GM12878 (cell line): ENCODE measurements around the gene RHCE. TPM values are rescaled to one million over a fixed set of nuclear protein-coding genes. Genes with fewer than 3 reads are reported as not detected.

ENCODE experiments used
- ATAC-seq: fragments of 200-7000 bp; cut with Tn5 transposase; 3 replicates; pipeline ENCODE4 v1.9.1; 2020; ENCODE audit warnings: mild to moderate bottlenecking, moderate library complexity
- BruUV-seq: library from RNA; stranded (reverse); fragments of 400-500 nt; replicated peaks from 2 replicates; lab custom pipeline; 2021; lab: Mats Ljungman, UMichigan
- CTCF ChIA-PET: fragments of 300-600 bp; sonication (Branson Sonifier 250); formaldehyde crosslinking; extraction: SDS; loops from one replicate; lab custom pipeline; 2021; ENCODE audit warnings: inconsistent platforms; lab: Yijun Ruan, JAX
- POLR2A ChIA-PET: fragments of 350-600 bp; formaldehyde crosslinking; extraction: SDS; loops from one replicate; lab custom pipeline; 2021; ENCODE audit warnings: inconsistent platforms; lab: Charles Lee
- RAD21 ChIA-PET: fragments of 300-600 bp; sonication (Branson Sonifier 250); formaldehyde crosslinking; loops from one replicate; lab custom pipeline; 2023; ENCODE audit warnings: antibody characterized with exemption; ENCODE audit not compliant: unreplicated experiment; lab: Charles Lee
- SMC1A ChIA-PET: fragments of 300-600 bp; sonication (Branson Sonifier 250); formaldehyde crosslinking; loops from one replicate; lab custom pipeline; 2023; ENCODE audit not compliant: unreplicated experiment, uncharacterized antibody; lab: Charles Lee
- DNase-seq: peaks from one replicate; pipeline ENCODE4 v3.0.0-alpha.2; 2011; ENCODE audit warnings: low read depth, low spot score
- FAIRE-seq: peaks from 3 replicates; lab custom pipeline; 2011; peaks lifted over from hg19 to GRCh38; lab: Jason Lieb, UNC
- H2AFZ ChIP-seq: 2 replicates; pipeline ENCODE4 v1.6.0; 2011; ENCODE audit warnings: low read depth, low read length, control low read depth; ENCODE audit not compliant: control insufficient read depth
- H3K27ac ChIP-seq: 2 replicates; pipeline ENCODE4 v1.5.1; 2011; ENCODE audit warnings: control low read depth; ENCODE audit not compliant: control insufficient read depth, insufficient read depth
- H3K27me3 ChIP-seq, 2 experiments: replicated peaks in 1 of 2; 2 replicates each; pipeline versions ENCODE4 v1.6.0 to v1.6.1; 2011; ENCODE audit warnings: low read length in 1 of 2; ENCODE audit not compliant: control insufficient read depth in 2 of 2, insufficient read depth in 2 of 2
- H3K36me3 ChIP-seq, 2 experiments: 2 replicates each; pipeline ENCODE4 v1.5.1; 2011; ENCODE audit warnings: low read length in 1 of 2; ENCODE audit not compliant: control insufficient read depth in 2 of 2, insufficient read depth in 2 of 2
- H3K4me1 ChIP-seq: 2 replicates; pipeline ENCODE4 v1.6.1; 2011; ENCODE audit warnings: mild to moderate bottlenecking, low read length, moderate library complexity, mixed read lengths; ENCODE audit not compliant: control insufficient read depth, insufficient read depth
- H3K4me2 ChIP-seq: 2 replicates; pipeline ENCODE4 v1.6.0; 2011; ENCODE audit warnings: control low read depth; ENCODE audit not compliant: control insufficient read depth, insufficient read depth
- H3K4me3 ChIP-seq: fragments of 200-600 bp; sonication (generic); 2 replicates; pipeline ENCODE4 v1.5.1; 2016
- H3K79me2 ChIP-seq: 2 replicates; pipeline ENCODE4 v1.6.0; 2011; ENCODE audit warnings: low read length; ENCODE audit not compliant: control insufficient read depth, insufficient read depth
- H3K9ac ChIP-seq: 2 replicates; pipeline ENCODE4 v1.8.0; 2011; ENCODE audit warnings: low read length, control low read depth, mixed read lengths; ENCODE audit not compliant: control insufficient read depth, insufficient read depth
- H3K9me3 ChIP-seq: replicated peaks from 3 replicates; pipeline ENCODE4 v1.5.1; 2011; ENCODE audit warnings: mild to moderate bottlenecking, low read length; ENCODE audit not compliant: control insufficient read depth, insufficient read depth
- H4K20me1 ChIP-seq: 2 replicates; pipeline ENCODE4 v1.6.0; 2011; ENCODE audit not compliant: control insufficient read depth, insufficient read depth
- BHLHE40 ChIP-seq, 2 experiments: fragments of 450-650 bp in 1 of 2; IDR thresholded peaks; 2 replicates each; pipeline ENCODE4 v1.6.1; 2011 to 2017; ENCODE audit warnings: low read depth in 2 of 2, borderline replicate concordance in 1 of 2, improper control_type of control experiment in 1 of 2, low read length in 1 of 2, mild to moderate bottlenecking in 1 of 2
- BRCA1 ChIP-seq: IDR thresholded peaks from 2 replicates; pipeline ENCODE4 v1.6.1; 2011; ENCODE audit warnings: low read depth, low read length, improper control_type of control experiment
- CHD2 ChIP-seq: IDR thresholded peaks from 2 replicates; pipeline ENCODE4 v1.6.1; 2011; ENCODE audit warnings: low read depth, low read length, improper control_type of control experiment, borderline replicate concordance
- CREB1 ChIP-seq: IDR thresholded peaks from 2 replicates; pipeline ENCODE4 v1.6.1; 2012; ENCODE audit warnings: low read depth, mild to moderate bottlenecking, inconsistent platforms
- IRF3 ChIP-seq: fragments of 450-650 bp; IDR thresholded peaks from 2 replicates; pipeline ENCODE4 v1.6.1; 2014; ENCODE audit warnings: mild to moderate bottlenecking
- JUND ChIP-seq: IDR thresholded peaks from 2 replicates; pipeline ENCODE4 v1.6.1; 2012; ENCODE audit warnings: low read depth, mild to moderate bottlenecking, low read length, improper control_type of control experiment, moderate library complexity
- MYC ChIP-seq: IDR thresholded peaks from 2 replicates; pipeline ENCODE4 v1.6.1; 2011; ENCODE audit warnings: mild to moderate bottlenecking, low read length, moderate library complexity, inconsistent platforms; ENCODE audit not compliant: insufficient read depth, insufficient replicate concordance, insufficient read length, severe bottlenecking
- SIX5 ChIP-seq: IDR thresholded peaks from 2 replicates; pipeline ENCODE4 v1.6.1; 2011; ENCODE audit warnings: mild to moderate bottlenecking, low read depth, low read length, moderate library complexity; ENCODE audit not compliant: severe bottlenecking
- SMAD5 ChIP-seq: IDR thresholded peaks from 2 replicates; pipeline ENCODE4 v1.6.1; 2016; ENCODE audit warnings: antibody characterized with exemption, low read depth
- SMARCA5 ChIP-seq: fragments of 450-650 bp; IDR thresholded peaks from 2 replicates; pipeline ENCODE4 v1.6.1; 2017; ENCODE audit warnings: mild to moderate bottlenecking
- SPI1 ChIP-seq: IDR thresholded peaks from 2 replicates; pipeline ENCODE4 v1.6.1; 2011; ENCODE audit warnings: low read depth, mild to moderate bottlenecking, low read length, moderate library complexity, borderline replicate concordance; ENCODE audit not compliant: insufficient read depth
- SUPT20H ChIP-seq: IDR thresholded peaks from 2 replicates; pipeline ENCODE4 v1.6.1; 2011; ENCODE audit warnings: low read depth, mild to moderate bottlenecking, low read length, moderate library complexity, borderline replicate concordance; ENCODE audit not compliant: control insufficient read depth
- TCF12 ChIP-seq: IDR thresholded peaks from 2 replicates; pipeline ENCODE4 v1.6.1; 2011; ENCODE audit warnings: low read depth, mild to moderate bottlenecking, low read length
- TCF3 ChIP-seq: IDR thresholded peaks from 2 replicates; pipeline ENCODE4 v1.6.1; 2012; ENCODE audit warnings: low read depth, mild to moderate bottlenecking, low read length, borderline replicate concordance; ENCODE audit not compliant: insufficient read depth
- WGBS: methylation state at CpG from one replicate; pipeline ENCODE4 v1.1.6; 2016; ENCODE audit warnings: low lambda C conversion rate; ENCODE audit not compliant: insufficient replicate concordance, insufficient coverage; ENCODE audit errors: missing lambda C conversion rate; 5-methylcytosine and 5-hydroxymethylcytosine counted together
- in situ Hi-C: fragments of 300-500 bp; cut with MboI; formaldehyde crosslinking; loops from 9 replicates; pipeline ENCODE4 v1.14.3; 2018; ENCODE audit warnings: mixed read lengths
- intact Hi-C: fragments of 100-400 bp; cut with micrococcal nuclease; formaldehyde crosslinking; loops from one replicate; pipeline ENCODE4 v1.14.2; 2022; ENCODE audit not compliant: unreplicated experiment
- polyA plus RNA-seq, 11 experiments: library from polyadenylated mRNA; depleted of rRNA in 4 of 11; unstranded in 6 of 11; stranded (reverse) in 5 of 11; fragments of >200 nt; fragmentation: Nextera tagmentation in 4 of 11; fragmentation: Illumina TruSeq in 1 of 11; extraction: Ambion mirVana in 4 of 11; extraction: Trizol in 1 of 11; gene quantifications; 1 replicate in 1 of 11; 2 replicates in 10 of 11; pipeline versions ENCODE4 v1.2.1 to v1.2.3, GENCODE V29; 2011 to 2016; ENCODE audit warnings: inconsistent platforms in 2 of 11, missing spikeins in 2 of 11, low read depth in 1 of 11
- total RNA-seq, 4 experiments: library from RNA; depleted of rRNA in 3 of 4; stranded (reverse); fragments of >200 nt in 3 of 4; fragmentation: Illumina TruSeq in 1 of 4; extraction: Trizol in 1 of 4; gene quantifications; 2 replicates each; pipeline versions ENCODE4 v1.2.1 to v1.2.3, GENCODE V29; 2013 to 2021

RHCE gene
- total and polyA plus RNA-seq, 10 of the 15 experiments (the other 5 are each of a cell fraction or from before 2014, with no cell fraction given), result 0.06 to 0.41 (median 0.22) TPM; not detected in 2

- Histone ChIP-seq H3K27ac (no peak overlapping the region), H3K4me3 (no peak overlapping the region), H2AFZ (no peak overlapping the region), H3K27me3 (no peaks in the 10 kb centered on the region), H3K36me3 (no peaks in the 10 kb centered on the region), H3K4me1 (no peaks in the 10 kb centered on the region), H3K4me2 (no peak overlapping the region), H3K79me2 (peaks cover 24% of the 10 kb centered on the region), H4K20me1 (no peaks in the 10 kb centered on the region), H3K9ac (no peak overlapping the region), H3K9me3 (no peaks in the 10 kb centered on the region)
- in situ Hi-C loops, result loop anchor here (10.0 kb wide), 1 partner anchor 144 kb away; no protein-coding TSS in a partner anchor
- no TSS peak for BruUV-seq
- ChIA-PET POLR2A (interaction anchor here (2.5 kb wide), 1 partner anchor 22 kb away, joined by 8 read pairs; no protein-coding TSS in a partner anchor), RAD21 (interaction anchor here (1.4 to 2.1 kb wide), 4 partner anchors 23 to 93 kb away, joined by 3 to 8 read pairs (median 5); no protein-coding TSS in a partner anchor), CTCF (interaction anchor here (1.0 to 2.7 kb wide), 3 partner anchors 58 to 92 kb away, joined by 3 to 16 read pairs (median 5); no protein-coding TSS in a partner anchor), SMC1A (interaction anchor here (0.8 to 3.4 kb wide), 7 partner anchors 15 to 391 kb away, joined by 3 to 28 read pairs (median 4); partner anchors contain the start of gene MTFR1L)
- 81% methylated on average over 7 of the region's 7 CpGs for WGBS
- no peak for FAIRE-seq
- no peak for DNase-seq
- intact Hi-C loops, result no loop called here
- TF ChIP-seq BHLHE40 (IDR thresholded peaks at IDR 0.05; ENCODE audit: borderline replicate concordance in 1 of 2, low read depth in 2 of 2, low read length in 1 of 2) (no peak), SUPT20H (no peak), BRCA1 (no peak), SMAD5 (no peak), SPI1 (no peak), SIX5 (no peak), SMARCA5 (no peak), TCF12 (no peak), CREB1 (no peak), IRF3 (no peak), MYC (no peak), TCF3 (no peak), JUND (no peak), CHD2 (no peak)
- ATAC-seq, result no peak
Measured at GRCh38 chr1:25428475-25429166, 8.0 kb upstream of the RHCE start.
